GM18520 (cell line): ENCODE measurements around the gene WDR35.

Experiments used
- ATAC-seq: cut with Tn5 transposase; IDR thresholded peaks from one replicate; pipeline ENCODE4 v1.9.1; 2021; ENCODE audit not compliant: unreplicated experiment

Gene WDR35

GRCh38 chr2:19873014-19873413 lies 116.9 kb downstream of the WDR35 start:
- no peak for ATAC-seq

- ATAC-seq, result no peak
Observed at GRCh38 chr2:19872302-19872701, 117.6 kb downstream of the WDR35 start.

GRCh38 chr2:19871836-19872235 lies 118.1 kb downstream of the WDR35 start:
- no peak for ATAC-seq

- ATAC-seq, result no peak
Observed at GRCh38 chr2:19870792-19871191, 119.1 kb downstream of the WDR35 start.

- peak; percentile 36 for ATAC-seq
Observed at GRCh38 chr2:19868701-19869580, 121.0 kb downstream of the WDR35 start.

- ATAC-seq, result no peak
Observed at GRCh38 chr2:19868224-19868623, 121.7 kb downstream of the WDR35 start.

GRCh38 chr2:19866771-19867170 lies 123.1 kb downstream of the WDR35 start:
- no peak for ATAC-seq

- ATAC-seq, result no peak
Observed at GRCh38 chr2:19865151-19865550, 124.8 kb downstream of the WDR35 start.

GRCh38 chr2:19864381-19864780 lies 125.5 kb downstream of the WDR35 start:
- no peak for ATAC-seq

GRCh38 chr2:19863303-19864041 lies 126.4 kb downstream of the WDR35 start:
- peak; percentile 76 for ATAC-seq

GRCh38 chr2:19861813-19862212 lies 128.1 kb downstream of the WDR35 start:
- no peak for ATAC-seq
